ENCODE measurements around the gene NCOA6.

GRCh38 chr20:34774886-34775285 is 50.6 kb downstream of the NCOA6 start:
- TF ChIP-seq POLR2A (IDR thresholded peaks at IDR 0.05; ENCODE audit: low read depth, low read length), result no peak
- TF ChIP-seq USF2 (IDR thresholded peaks at IDR 0.05; ENCODE audit: low read depth, low read length), result no peak
- TF ChIP-seq, protein P1, sequence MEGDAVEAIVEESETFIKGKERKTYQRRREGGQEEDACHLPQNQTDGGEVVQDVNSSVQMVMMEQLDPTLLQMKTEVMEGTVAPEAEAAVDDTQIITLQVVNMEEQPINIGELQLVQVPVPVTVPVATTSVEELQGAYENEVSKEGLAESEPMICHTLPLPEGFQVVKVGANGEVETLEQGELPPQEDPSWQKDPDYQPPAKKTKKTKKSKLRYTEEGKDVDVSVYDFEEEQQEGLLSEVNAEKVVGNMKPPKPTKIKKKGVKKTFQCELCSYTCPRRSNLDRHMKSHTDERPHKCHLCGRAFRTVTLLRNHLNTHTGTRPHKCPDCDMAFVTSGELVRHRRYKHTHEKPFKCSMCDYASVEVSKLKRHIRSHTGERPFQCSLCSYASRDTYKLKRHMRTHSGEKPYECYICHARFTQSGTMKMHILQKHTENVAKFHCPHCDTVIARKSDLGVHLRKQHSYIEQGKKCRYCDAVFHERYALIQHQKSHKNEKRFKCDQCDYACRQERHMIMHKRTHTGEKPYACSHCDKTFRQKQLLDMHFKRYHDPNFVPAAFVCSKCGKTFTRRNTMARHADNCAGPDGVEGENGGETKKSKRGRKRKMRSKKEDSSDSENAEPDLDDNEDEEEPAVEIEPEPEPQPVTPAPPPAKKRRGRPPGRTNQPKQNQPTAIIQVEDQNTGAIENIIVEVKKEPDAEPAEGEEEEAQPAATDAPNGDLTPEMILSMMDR (conservative IDR thresholded peaks at IDR 0.05; ENCODE audit: low read depth, low read length), result no peak
- no peak for TF ChIP-seq BHLHE40 (IDR thresholded peaks at IDR 0.05; ENCODE audit: low read depth, low read length)
- TF ChIP-seq ELK1 (IDR thresholded peaks at IDR 0.05; ENCODE audit: borderline replicate concordance, low read depth, low read length), result no peak
- no peak for TF ChIP-seq CEBPB (IDR thresholded peaks at IDR 0.05; ENCODE audit: low read depth, low read length)
- no peak for TF ChIP-seq RFX5 (IDR thresholded peaks at IDR 0.05; ENCODE audit: low read depth, low read length)
- TF ChIP-seq MAFK (IDR thresholded peaks at IDR 0.05; ENCODE audit: low read depth, low read length), result no peak
- TF ChIP-seq RCOR1 (IDR thresholded peaks at IDR 0.05; ENCODE audit: insufficient replicate concordance, low read length), result no peak
- TF ChIP-seq CHD1 (IDR thresholded peaks at IDR 0.05; ENCODE audit: low read depth, low read length), result no peak
- TF ChIP-seq MXI1 (IDR thresholded peaks at IDR 0.05; ENCODE audit: borderline replicate concordance, low read depth, low read length), result no peak
- TF ChIP-seq SMC3 (IDR thresholded peaks at IDR 0.05; ENCODE audit: low read depth, low read length), result no peak
- no peak for TF ChIP-seq FOS (IDR thresholded peaks at IDR 0.05; ENCODE audit: low read depth, low read length)
- TF ChIP-seq MAZ (IDR thresholded peaks at IDR 0.05; ENCODE audit: borderline replicate concordance, low read depth, low read length), result no peak
